HCT116 (cell line): ENCODE results near the gene APBA1.

Experiments
- POLR2A ChIP-seq: IDR thresholded peaks from 2 replicates; pipeline ENCODE4 v1.7.0; 2011; ENCODE audit warnings: borderline replicate concordance; ENCODE audit not compliant: insufficient read depth, insufficient read length; ENCODE audit errors: extremely low read depth
- POLR2AphosphoS5 ChIP-seq: IDR thresholded peaks from 2 replicates; pipeline ENCODE4 v1.6.1; 2011; ENCODE audit warnings: mild to moderate bottlenecking, low read depth, low read length, moderate library complexity
- TF ChIP-seq, protein P1 (sequence below), 3 experiments: fragments of 200-600 bp in 1 of 3; sonication (generic) in 1 of 3; IDR thresholded peaks in 2 of 3; conservative IDR thresholded peaks in 1 of 3; 2 replicates each; pipeline ENCODE4 v1.5.1; 2012 to 2017; ENCODE audit warnings: low read depth in 2 of 3, low read length in 2 of 3, antibody characterized with exemption in 1 of 3, borderline replicate concordance in 1 of 3, control low read depth in 1 of 3, mild to moderate bottlenecking in 1 of 3, mixed read lengths in 1 of 3, mixed run types in 1 of 3, moderate library complexity in 1 of 3; ENCODE audit not compliant: insufficient read depth in 1 of 3

DNA sequence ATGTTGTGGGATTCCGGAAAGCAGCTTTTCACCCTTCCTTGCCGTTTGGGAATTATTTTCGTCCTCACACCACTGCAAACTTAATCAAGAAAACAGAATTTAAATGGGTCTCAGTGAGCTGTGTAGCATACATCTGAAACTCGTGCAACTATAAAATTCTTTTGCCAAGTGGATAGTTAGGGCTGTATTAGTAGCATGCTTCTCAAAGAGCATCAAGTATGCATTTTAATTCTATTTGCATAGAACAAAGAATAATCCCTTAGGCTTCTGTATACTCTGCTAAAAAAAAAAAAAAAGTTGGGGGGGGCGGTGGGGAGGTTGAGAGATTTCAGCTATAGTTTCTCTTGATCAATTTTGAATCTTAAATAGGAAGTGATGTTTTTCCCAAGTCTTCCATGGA lies 11.8 kb upstream of the APBA1 start:
- TF ChIP-seq, protein P1, sequence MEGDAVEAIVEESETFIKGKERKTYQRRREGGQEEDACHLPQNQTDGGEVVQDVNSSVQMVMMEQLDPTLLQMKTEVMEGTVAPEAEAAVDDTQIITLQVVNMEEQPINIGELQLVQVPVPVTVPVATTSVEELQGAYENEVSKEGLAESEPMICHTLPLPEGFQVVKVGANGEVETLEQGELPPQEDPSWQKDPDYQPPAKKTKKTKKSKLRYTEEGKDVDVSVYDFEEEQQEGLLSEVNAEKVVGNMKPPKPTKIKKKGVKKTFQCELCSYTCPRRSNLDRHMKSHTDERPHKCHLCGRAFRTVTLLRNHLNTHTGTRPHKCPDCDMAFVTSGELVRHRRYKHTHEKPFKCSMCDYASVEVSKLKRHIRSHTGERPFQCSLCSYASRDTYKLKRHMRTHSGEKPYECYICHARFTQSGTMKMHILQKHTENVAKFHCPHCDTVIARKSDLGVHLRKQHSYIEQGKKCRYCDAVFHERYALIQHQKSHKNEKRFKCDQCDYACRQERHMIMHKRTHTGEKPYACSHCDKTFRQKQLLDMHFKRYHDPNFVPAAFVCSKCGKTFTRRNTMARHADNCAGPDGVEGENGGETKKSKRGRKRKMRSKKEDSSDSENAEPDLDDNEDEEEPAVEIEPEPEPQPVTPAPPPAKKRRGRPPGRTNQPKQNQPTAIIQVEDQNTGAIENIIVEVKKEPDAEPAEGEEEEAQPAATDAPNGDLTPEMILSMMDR (IDR thresholded peaks at IDR 0.05 in 2 of 3, conservative IDR thresholded peaks at IDR 0.05 in 1 of 3; ENCODE audit: borderline replicate concordance in 1 of 3, insufficient read depth in 1 of 3, low read depth in 2 of 3, low read length in 2 of 3), result no peak
- no peak for TF ChIP-seq POLR2A
- no peak for TF ChIP-seq POLR2AphosphoS5
